Keratinocyte (primary cell): ENCODE data around the gene APBB3.

Experiments
- EZH2 ChIP-seq: IDR thresholded peaks from one replicate; pipeline ENCODE4 v1.6.1; 2012; ENCODE audit warnings: inconsistent platforms, mild to moderate bottlenecking, low read length, moderate library complexity
- TF ChIP-seq, protein P1 (sequence below), 3 experiments: IDR thresholded peaks in 1 of 3; conservative IDR thresholded peaks in 1 of 3; optimal IDR thresholded peaks in 1 of 3; 2 replicates in 2 of 3; 3 replicates in 1 of 3; pipeline versions ENCODE3 to v1.5.1; 2011; ENCODE audit warnings: low read length in 3 of 3, mild to moderate bottlenecking in 3 of 3, moderate library complexity in 2 of 3, control low read depth in 1 of 3, inconsistent platforms in 1 of 3; ENCODE audit not compliant: insufficient read depth in 2 of 3; ENCODE audit errors: extremely low read depth in 1 of 3

DNA sequence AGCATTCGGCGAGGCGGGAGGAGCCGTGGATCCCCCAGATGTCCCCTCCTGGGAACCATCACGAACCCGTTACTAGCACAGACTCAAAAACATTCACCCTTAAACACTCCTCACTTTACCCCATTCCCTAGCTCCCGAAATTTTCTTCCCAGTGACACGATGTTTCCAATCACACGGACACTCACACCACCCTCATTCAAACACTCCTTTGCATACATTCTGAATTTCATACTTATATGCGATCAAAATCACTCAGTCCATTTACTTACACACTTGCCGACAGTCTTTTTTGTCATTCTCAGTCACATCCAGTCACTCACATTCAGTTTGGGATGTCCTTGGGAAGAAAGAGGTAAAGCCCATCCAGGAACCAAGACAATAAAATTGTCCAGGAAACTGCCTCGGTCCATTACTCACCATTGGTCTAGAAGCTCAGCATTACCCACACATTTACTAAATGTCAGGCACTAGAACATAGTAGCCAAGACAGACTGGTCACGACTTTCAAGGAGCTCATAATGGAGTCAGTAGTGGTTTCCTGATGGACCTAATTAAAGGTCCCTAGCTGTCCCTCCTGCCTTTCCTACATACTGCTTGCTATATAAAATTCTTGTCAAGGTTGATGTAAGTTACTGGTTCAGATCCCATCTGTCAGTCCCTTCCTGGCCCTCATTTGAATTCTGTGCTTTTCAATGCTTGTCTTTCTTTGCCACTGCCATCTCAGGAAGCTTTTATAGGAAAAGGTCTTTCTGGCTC lies 804 bp upstream of the APBB3 start:
- TF ChIP-seq, protein P1, sequence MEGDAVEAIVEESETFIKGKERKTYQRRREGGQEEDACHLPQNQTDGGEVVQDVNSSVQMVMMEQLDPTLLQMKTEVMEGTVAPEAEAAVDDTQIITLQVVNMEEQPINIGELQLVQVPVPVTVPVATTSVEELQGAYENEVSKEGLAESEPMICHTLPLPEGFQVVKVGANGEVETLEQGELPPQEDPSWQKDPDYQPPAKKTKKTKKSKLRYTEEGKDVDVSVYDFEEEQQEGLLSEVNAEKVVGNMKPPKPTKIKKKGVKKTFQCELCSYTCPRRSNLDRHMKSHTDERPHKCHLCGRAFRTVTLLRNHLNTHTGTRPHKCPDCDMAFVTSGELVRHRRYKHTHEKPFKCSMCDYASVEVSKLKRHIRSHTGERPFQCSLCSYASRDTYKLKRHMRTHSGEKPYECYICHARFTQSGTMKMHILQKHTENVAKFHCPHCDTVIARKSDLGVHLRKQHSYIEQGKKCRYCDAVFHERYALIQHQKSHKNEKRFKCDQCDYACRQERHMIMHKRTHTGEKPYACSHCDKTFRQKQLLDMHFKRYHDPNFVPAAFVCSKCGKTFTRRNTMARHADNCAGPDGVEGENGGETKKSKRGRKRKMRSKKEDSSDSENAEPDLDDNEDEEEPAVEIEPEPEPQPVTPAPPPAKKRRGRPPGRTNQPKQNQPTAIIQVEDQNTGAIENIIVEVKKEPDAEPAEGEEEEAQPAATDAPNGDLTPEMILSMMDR (optimal IDR thresholded peaks at IDR 0.05 in 1 of 3, IDR thresholded peaks at IDR 0.05 in 1 of 3, conservative IDR thresholded peaks at IDR 0.05 in 1 of 3; ENCODE audit: extremely low read depth in 1 of 3, insufficient read depth in 2 of 3, low read length in 3 of 3) = no peak
- TF ChIP-seq EZH2 = no peak
